ENCODE measurements around the gene SMIM36. TPM values are rescaled to one million over a fixed set of nuclear protein-coding genes. Genes with fewer than 3 reads are reported as not detected.

Gene SMIM36
- total and polyA plus RNA-seq, 2 donors from 2014 or later: not detected

GRCh38 chr17:55410722-55411462, 100.4 kb downstream of the SMIM36 start:
- intact Hi-C loops (cut with DNase I): no loop called here
- FAIRE-seq (no peak), DNase-seq (no peak)
- peaks cover 0 to 21% (median 4%) of the 10 kb centered on the region in 3 donors for H3K36me3 ChIP-seq (ENCODE audit: control insufficient read depth in 2 of 3, insufficient read depth in 3 of 3, low read length in 3 of 3)
- no peak overlapping the region for H3K4me3 ChIP-seq (ENCODE audit: low read length in 3 of 3)
- no peaks in the 10 kb centered on the region for H3K4me1 ChIP-seq (ENCODE audit: control insufficient read depth in 2 of 3, insufficient read depth in 2 of 3, low read depth in 1 of 3, low read length in 3 of 3)
- no peak for TF ChIP-seq CTCF (IDR thresholded peaks at IDR 0.05; ENCODE audit: borderline replicate concordance, extremely low read depth, insufficient read depth)
- no peaks in the 10 kb centered on the region for H3K27me3 ChIP-seq (ENCODE audit: control insufficient read depth, insufficient read depth, low read length)
- H3K27ac ChIP-seq (ENCODE audit: low read depth in 2 of 2, low read length in 2 of 2): no peak overlapping the region
- H3K9ac ChIP-seq (ENCODE audit: low read length in 3 of 3): no peak overlapping the region
- no peaks in the 10 kb centered on the region for H3K9me3 ChIP-seq (ENCODE audit: control insufficient read depth in 2 of 3, insufficient read depth in 1 of 3, low read length in 3 of 3)

GRCh38 chr17:55409030-55409800, 102.0 kb downstream of the SMIM36 start:
- Histone ChIP-seq H3K36me3 (ENCODE audit: control insufficient read depth in 2 of 3, insufficient read depth in 3 of 3, low read length in 3 of 3) (peaks cover 0 to 21% (median 4%) of the 10 kb centered on the region in 3 donors), H3K27me3 (ENCODE audit: control insufficient read depth, insufficient read depth, low read length) (no peaks in the 10 kb centered on the region), H3K9ac (ENCODE audit: low read length in 3 of 3) (no peak overlapping the region), H3K9me3 (ENCODE audit: control insufficient read depth in 2 of 3, insufficient read depth in 1 of 3, low read length in 3 of 3) (no peaks in the 10 kb centered on the region), H3K27ac (ENCODE audit: low read depth in 2 of 2, low read length in 2 of 2) (no peak overlapping the region), H3K4me1 (ENCODE audit: control insufficient read depth in 2 of 3, insufficient read depth in 2 of 3, low read depth in 1 of 3, low read length in 3 of 3) (no peaks in the 10 kb centered on the region), H3K4me3 (ENCODE audit: low read length in 3 of 3) (no peak overlapping the region)
- no peak for FAIRE-seq
- no peak for TF ChIP-seq CTCF (IDR thresholded peaks at IDR 0.05; ENCODE audit: borderline replicate concordance, extremely low read depth, insufficient read depth)
- intact Hi-C loops (cut with DNase I): no loop called here
- no peak for DNase-seq

- Histone ChIP-seq H3K27ac (ENCODE audit: low read depth in 2 of 2, low read length in 2 of 2) (no peak overlapping the region), H3K9me3 (ENCODE audit: control insufficient read depth in 2 of 3, insufficient read depth in 1 of 3, low read length in 3 of 3) (no peaks in the 10 kb centered on the region), H3K4me1 (ENCODE audit: control insufficient read depth in 2 of 3, insufficient read depth in 2 of 3, low read depth in 1 of 3, low read length in 3 of 3) (no peaks in the 10 kb centered on the region), H3K9ac (ENCODE audit: low read length in 3 of 3) (no peak overlapping the region), H3K4me3 (ENCODE audit: low read length in 3 of 3) (no peak overlapping the region), H3K27me3 (ENCODE audit: control insufficient read depth, insufficient read depth, low read length) (no peaks in the 10 kb centered on the region), H3K36me3 (ENCODE audit: control insufficient read depth in 2 of 3, insufficient read depth in 3 of 3, low read length in 3 of 3) (peaks cover 0 to 21% (median 4%) of the 10 kb centered on the region in 3 donors)
- intact Hi-C loops (cut with DNase I): no loop called here
- DNase-seq (no peak), FAIRE-seq (no peak)
- TF ChIP-seq CTCF (IDR thresholded peaks at IDR 0.05; ENCODE audit: borderline replicate concordance, extremely low read depth, insufficient read depth): no peak
Measured at GRCh38 chr17:55407641-55408566, 103.3 kb downstream of the SMIM36 start.
